ENCODE measurements around the gene APOLD1.
"Not testable (repeated sequence)": the region's sequence is repeated elsewhere in the genome, so short reads cannot be mapped to it uniquely, and the experiment has no call there.

APOLD1 gene

GRCh38 chr12:12807970-12808702 lies 22.7 kb downstream of the APOLD1 start:
- DNase-seq (ENCODE audit: low read depth) = no peak

- DNase-seq (ENCODE audit: low read depth) = no peak
Observed at GRCh38 chr12:12810553-12811021, 25.1 kb downstream of the APOLD1 start.

DNA sequence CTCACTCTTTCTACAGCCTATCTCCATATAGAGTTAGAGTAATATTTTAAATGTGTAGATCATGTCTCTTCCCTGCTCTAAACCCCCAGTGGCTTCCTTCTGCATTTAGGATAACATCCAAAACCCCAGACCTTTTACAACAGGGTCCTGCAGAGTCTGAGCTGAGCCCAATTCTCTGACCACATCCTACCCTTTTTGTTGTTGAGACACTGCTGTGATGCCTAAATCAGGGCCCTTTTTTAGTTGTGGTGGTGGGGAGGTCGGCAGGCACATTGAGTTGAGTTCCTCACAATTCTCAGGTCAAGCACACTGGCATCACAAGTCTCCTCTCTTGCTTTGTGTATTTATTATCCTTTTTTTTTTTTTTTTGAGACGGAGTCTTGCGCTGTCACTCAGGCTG lies 25.9 kb downstream of the APOLD1 start:
- DNase-seq (ENCODE audit: low read depth) = no peak

- no peak for DNase-seq (ENCODE audit: low read depth)
Observed at GRCh38 chr12:12812174-12812573, 26.7 kb downstream of the APOLD1 start.

DNA sequence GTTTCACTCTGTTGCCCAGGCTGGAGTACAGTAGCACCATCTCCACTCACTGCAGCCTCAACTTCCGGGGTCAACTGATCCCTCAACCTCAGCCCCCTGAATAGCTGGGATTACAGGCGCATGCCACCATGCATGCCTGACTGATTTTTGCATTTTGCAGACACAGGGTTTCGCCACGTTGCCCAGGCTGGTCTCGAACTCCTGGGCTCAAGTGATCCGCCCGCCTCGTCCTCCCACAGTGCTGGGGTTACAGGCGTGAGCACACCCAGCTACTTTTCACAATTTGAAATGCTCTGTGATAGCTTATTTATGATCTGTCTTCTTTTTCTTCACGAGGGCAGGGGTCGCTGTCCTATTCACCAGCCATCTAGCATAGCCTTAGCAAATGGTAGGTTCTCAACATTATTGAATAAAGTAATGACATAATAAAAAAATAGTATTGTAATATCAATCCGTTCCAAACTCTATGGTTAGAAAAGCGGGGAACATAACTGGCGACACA lies 27.2 kb downstream of the APOLD1 start:
- DNase-seq (ENCODE audit: low read depth) = no peak

DNA sequence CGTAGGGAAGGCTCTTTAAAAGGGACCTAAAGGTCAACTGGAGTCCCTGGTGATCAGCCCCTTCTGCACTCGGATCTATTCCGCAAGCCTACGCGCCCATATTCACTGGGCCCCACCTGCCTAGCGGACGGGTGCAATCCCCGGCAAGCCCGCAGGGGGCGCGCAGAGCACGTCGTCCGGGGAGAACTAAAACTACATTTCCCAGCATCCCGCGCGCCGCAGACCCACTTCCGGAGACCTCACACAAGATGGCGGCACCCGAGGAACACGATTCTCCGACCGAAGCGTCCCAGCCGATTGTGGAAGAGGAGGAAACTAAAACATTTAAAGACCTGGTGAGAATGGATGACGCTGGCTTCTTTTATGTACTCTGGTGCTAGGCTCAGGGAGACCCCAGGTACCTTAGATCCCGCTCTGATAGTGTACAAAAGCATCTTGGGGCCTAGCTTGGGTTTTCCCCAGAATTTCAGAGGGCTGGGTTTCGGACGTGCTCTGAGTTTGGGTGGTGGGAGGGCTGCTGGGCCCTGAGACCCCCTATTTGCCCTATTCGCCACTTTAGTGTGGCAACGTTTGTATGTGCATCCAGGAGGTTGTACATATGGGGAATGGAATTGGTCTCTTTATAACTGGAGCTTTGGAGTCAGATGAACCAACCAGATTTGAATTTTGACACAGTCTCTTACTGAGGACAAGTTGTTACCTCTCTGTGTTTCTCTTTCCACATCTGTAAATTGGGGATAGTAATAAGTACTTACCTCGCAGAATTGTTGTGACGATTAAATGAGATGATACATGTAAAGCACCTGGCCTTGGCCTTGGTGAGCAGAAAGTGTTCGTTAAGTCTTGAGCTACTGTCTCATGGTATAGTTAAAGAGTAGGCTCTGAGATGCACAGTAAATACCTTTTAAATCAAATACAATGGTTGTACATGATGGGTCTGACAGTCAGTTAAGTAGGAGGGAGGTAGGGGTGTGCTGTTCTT lies 28.0 kb downstream of the APOLD1 start, which contains the start of gene DDX47:
TSS of gene DDX47 (plus strand) at position 227 of the 982 bp plus-strand sequence. CDS start at position 249, 22 bp downstream.
- peak; percentile 84 for DNase-seq (ENCODE audit: low read depth)

DNA sequence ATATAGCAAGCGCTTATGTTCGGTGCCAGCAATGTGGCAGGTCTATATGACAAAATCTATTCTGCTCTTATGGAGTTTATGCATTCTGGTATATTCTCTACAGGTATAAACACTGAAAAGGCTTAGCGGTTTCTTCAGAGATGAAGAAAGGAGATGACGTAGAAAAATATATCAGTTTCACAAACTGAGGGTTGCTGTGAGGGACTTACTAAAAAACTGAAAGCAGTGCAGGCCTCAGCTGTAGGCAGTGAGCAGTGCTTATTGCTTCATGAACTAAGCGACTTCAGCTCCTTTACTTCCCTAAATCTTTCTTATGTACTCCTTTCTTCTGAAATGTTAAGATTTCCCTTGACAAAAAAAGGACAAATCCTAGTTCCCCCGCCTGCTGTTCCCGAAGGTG lies 32.2 kb downstream of the APOLD1 start:
- no peak for DNase-seq (ENCODE audit: low read depth)

- no peak for DNase-seq (ENCODE audit: low read depth)
Observed at GRCh38 chr12:12818701-12819100, 33.2 kb downstream of the APOLD1 start.

- DNase-seq (ENCODE audit: low read depth) = no peak
Observed at GRCh38 chr12:12819221-12819620, 33.8 kb downstream of the APOLD1 start.

DNA sequence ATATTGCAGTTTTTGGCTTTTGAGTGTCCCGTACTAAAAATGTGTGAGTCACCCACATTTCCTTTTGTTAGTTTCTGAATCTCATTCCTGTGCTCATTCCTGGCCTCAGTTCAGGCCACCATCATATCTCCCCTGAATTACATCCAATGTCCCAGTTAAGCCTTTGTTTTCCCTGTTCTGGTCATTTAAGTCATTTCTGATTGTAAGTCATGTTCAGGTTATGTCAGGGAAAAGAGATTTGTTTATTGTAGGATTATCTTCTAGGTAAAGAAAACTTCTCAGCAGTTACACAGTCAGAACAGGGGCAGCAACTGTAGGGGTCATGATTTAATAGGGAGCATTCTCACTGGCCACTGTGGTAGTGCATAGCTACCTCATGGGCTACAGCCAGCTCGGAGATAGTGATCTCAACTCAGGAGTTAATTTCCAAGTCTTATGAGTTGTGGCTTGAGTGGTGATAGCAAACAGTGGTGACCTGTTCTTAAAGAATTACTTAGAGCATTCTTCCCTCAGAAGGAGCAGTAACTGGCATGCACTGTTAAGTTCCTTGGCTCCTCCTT lies 34.4 kb downstream of the APOLD1 start:
- peak; percentile 97 for DNase-seq (ENCODE audit: low read depth)

GRCh38 chr12:12820376-12820775 lies 34.9 kb downstream of the APOLD1 start:
- not testable (repeated sequence) for DNase-seq (ENCODE audit: low read depth)

DNA sequence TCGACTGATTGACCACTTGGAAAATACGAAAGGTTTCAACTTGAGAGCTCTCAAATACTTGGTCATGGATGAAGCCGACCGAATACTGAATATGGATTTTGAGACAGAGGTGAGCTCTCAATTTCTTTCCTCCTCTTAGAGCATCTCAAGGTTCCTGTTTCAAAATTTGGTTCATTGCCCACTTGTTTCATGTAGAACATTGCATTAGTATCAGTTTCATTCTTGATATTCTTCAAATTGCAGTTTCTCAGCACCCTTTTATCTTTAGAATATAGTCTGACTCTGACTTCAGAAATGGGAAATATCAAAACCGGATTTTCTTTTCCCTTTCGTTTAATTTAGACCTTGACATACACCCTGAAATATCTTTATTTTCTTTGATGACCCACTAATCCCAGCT lies 36.5 kb downstream of the APOLD1 start:
- DNase-seq (ENCODE audit: low read depth) = no peak

DNA sequence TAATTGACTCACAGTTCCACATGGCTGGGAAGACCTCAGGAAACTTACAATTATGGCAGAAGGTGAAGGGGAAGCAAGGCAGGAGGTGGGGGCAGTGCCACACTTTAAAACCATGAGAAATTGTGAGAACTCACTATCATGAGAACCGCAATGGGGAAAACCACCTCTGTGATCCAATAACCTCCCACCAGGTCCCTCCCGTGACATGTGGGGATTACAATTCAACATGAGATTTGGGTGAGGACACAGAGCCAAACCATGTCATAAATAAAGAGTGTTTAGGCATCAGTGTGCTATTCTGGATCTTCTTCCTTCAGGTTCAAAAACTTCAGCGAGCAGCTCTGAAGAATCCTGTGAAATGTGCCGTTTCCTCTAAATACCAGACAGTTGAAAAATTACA lies 37.4 kb downstream of the APOLD1 start:
- DNase-seq (ENCODE audit: low read depth) = peak; percentile 83

GRCh38 chr12:12823300-12823699 lies 37.8 kb downstream of the APOLD1 start:
- DNase-seq (ENCODE audit: low read depth) = peak; percentile 94

GRCh38 chr12:12823811-12824210 lies 38.4 kb downstream of the APOLD1 start:
- DNase-seq (ENCODE audit: low read depth) = peak; percentile 39

DNA sequence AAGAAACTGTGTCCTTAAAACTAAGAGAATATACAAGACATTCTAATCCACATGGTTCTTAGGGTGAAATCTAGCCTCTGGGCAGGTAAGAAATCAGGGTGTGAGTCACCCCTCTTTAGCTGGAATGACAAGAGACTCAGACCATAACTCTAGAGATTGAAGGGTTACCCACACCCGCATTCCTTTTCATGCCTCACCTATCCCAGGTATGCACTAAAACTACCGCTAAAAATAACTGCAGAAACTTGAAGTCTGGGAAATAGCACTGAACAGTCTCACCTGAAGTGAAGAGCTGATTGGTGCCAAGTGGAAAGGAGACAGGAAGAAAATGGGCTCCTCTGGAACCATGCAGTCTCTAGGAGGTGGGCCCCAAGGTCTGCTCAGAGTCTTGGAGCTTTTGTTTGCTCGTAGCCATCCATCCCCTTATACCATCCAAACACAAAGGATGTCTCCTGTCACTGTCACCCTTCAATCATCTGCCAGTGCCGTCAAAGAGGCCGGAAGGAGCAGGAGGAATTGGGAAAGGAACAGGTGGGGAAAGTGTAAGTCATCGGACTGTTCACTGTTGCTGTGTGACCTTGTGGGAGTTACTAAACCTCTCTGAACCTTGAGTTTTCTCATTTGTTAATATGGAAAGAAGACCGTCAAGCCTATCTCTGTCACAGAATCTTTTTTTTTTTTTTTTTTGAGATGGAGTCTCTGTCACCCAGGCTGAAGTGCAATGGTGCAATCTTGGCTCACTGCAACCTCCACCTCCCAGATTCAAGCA lies 50.1 kb downstream of the APOLD1 start:
- peak; percentile 67 for DNase-seq (ENCODE audit: low read depth)

DNA sequence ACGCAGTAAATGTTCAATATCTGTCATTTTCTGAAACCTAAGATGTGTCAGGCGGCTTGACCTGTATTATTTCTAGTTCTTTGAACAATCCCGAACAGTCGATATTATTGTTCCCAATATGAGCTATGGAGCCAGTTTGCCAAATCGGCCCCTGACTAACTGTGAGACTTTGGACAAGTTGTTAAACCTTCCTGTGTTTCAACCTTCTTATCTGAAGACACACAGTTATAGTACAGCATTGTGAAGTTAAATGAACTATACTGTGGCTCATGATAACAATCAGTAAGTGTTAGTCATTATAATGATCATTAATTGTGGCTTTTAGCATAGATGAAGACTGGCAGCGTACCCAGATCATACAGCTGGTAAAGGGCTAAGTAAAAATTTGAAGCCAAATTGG lies 51.1 kb downstream of the APOLD1 start:
- no peak for DNase-seq (ENCODE audit: low read depth)

DNA sequence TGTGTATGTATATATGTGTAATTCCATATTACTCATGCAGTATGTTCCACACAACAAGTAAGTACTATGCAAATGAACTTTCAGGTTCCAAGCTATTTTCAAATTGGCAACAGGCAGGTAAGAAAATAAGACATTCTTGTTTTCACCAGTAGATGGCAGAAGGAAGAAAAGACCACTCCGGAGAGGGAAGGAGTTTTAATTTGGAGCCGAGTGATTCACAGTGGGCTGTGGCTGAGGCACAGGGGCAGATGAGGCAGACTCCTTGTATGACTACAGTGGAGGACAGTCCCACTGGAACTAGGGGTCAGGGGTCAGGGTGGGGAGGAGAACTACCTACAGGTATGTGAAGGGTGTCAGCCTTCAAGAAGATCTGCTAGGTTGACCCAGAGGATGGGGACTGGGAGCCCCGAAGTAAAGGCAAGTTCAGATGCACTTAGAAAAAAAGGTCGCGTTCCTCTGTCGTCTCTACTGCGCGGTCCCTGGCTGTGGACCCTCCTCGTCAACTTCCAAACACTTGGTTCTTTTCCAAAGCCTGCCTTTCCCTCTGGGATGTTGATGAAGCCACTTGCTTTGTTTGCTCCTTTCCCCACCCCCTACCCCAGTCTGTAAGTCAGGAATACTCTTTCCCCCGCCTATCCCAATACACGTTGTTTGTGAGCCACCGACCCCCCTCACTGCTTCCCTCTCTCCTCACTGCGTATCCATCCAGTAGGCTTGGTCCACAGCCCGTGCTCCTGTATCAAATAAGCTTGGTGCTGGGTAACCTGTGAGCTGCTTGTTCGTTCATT lies 51.8 kb downstream of the APOLD1 start:
- DNase-seq (ENCODE audit: low read depth) = peak; percentile 74

DNA sequence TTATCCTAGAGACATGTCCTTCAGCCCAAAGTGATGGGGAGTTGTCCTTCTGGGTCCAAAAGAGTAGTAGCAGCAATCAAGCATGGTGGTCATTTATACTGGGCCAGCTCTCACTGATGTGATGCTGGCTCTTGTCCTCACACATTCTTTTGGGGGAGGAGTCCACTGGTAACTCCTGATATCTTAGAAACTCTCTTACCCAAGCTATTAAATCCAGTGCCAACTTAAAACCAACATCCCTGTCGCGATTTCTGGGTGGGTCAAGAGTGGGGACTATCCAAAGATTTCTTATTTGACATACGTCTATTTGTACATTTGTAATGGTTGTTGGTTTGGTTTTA lies 52.3 kb downstream of the APOLD1 start:
- no peak for DNase-seq (ENCODE audit: low read depth)

DNA sequence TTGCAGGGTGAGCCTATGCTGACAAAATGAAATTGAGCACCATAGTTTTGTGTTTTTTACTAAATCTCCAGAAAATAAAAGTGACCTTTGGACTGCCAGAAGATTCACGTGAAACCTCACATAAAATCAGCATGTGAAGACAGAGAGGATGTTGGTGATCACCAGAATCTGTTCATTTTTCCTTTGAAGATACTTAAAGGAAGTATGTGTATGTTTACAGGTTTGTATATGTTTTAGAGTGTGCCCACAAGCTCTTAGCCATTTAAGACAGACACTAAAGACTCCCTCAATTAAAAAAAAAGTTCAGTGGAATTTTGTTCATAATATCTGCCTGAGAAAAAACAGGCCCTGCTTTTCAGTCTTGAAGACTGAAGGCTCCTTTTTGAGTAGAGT lies 53.5 kb downstream of the APOLD1 start:
- no peak for DNase-seq (ENCODE audit: low read depth)

GRCh38 chr12:12839439-12839838 lies 54.0 kb downstream of the APOLD1 start:
- DNase-seq (ENCODE audit: low read depth) = not testable (repeated sequence)
